H9 (cell line): ENCODE measurements around the gene CCDC177. TPM values are rescaled to one million over a fixed set of nuclear protein-coding genes. Genes with fewer than 3 reads are reported as not detected.

Experiments used
- DNase-seq: peaks from one replicate; pipeline ENCODE4 v3.0.0-alpha.2; 2017
- H2AFZ ChIP-seq: one replicate; pipeline ENCODE4 v1.6.1; 2013; ENCODE audit warnings: mild to moderate bottlenecking, low read length, control low read depth, moderate library complexity
- H2AK5ac ChIP-seq: 2 replicates; pipeline ENCODE4 v1.6.1; 2013; ENCODE audit warnings: low read length, control low read depth, mixed read lengths; ENCODE audit not compliant: insufficient read length
- H2BK120ac ChIP-seq: one replicate; pipeline ENCODE4 v1.6.1; 2013; ENCODE audit warnings: low read depth, mild to moderate bottlenecking, low read length, control low read depth, inconsistent platforms; ENCODE audit not compliant: poor library complexity, severe bottlenecking
- H2BK12ac ChIP-seq: 2 replicates; pipeline ENCODE4 v1.6.1; 2013; ENCODE audit warnings: low read length, control low read depth, mixed read lengths, low read depth; ENCODE audit not compliant: insufficient read length
- H2BK15ac ChIP-seq: 2 replicates; pipeline ENCODE4 v1.6.1; 2013; ENCODE audit warnings: low read depth, low read length, control low read depth
- H2BK20ac ChIP-seq: one replicate; pipeline ENCODE4 v1.6.1; 2013; ENCODE audit warnings: low read depth, mild to moderate bottlenecking, low read length, control low read depth, inconsistent platforms; ENCODE audit not compliant: poor library complexity, severe bottlenecking
- H2BK5ac ChIP-seq: 2 replicates; pipeline ENCODE4 v1.6.1; 2013; ENCODE audit warnings: low read length, control low read depth, mixed read lengths; ENCODE audit not compliant: insufficient read length
- H3K14ac ChIP-seq: 2 replicates; pipeline ENCODE4 v1.6.1; 2013; ENCODE audit warnings: low read length, control low read depth; ENCODE audit not compliant: insufficient read depth
- H3K18ac ChIP-seq: 2 replicates; pipeline ENCODE4 v1.6.1; 2013; ENCODE audit warnings: low read depth, mild to moderate bottlenecking, mixed read lengths, low read length, control low read depth; ENCODE audit not compliant: insufficient read length
- H3K23ac ChIP-seq: 2 replicates; pipeline ENCODE4 v1.6.1; 2013; ENCODE audit warnings: low read length, control low read depth, mixed read lengths, low read depth; ENCODE audit not compliant: insufficient read length
- H3K23me2 ChIP-seq: 2 replicates; pipeline ENCODE4 v1.6.1; 2013; ENCODE audit warnings: low read depth, mild to moderate bottlenecking, mixed read lengths, low read length, control low read depth; ENCODE audit not compliant: insufficient read length, poor library complexity, severe bottlenecking
- H3K27ac ChIP-seq: 2 replicates; pipeline ENCODE4 v1.5.1; 2013; ENCODE audit warnings: low read length, control low read depth, mixed read lengths, low read depth; ENCODE audit not compliant: insufficient read length
- H3K27me3 ChIP-seq: 2 replicates; pipeline ENCODE4 v1.6.1; 2013; ENCODE audit warnings: low read length, control low read depth, inconsistent platforms; ENCODE audit not compliant: insufficient read depth
- H3K4ac ChIP-seq: 2 replicates; pipeline ENCODE4 v1.6.1; 2013; ENCODE audit warnings: low read depth, mild to moderate bottlenecking, control low read depth, inconsistent platforms, low read length, moderate library complexity
- H3K4me1 ChIP-seq: 2 replicates; pipeline ENCODE4 v1.6.1; 2013; ENCODE audit warnings: low read length, control low read depth, inconsistent platforms; ENCODE audit not compliant: insufficient read depth
- H3K4me2 ChIP-seq: 2 replicates; pipeline ENCODE4 v1.6.1; 2013; ENCODE audit warnings: low read length, control low read depth, mixed read lengths; ENCODE audit not compliant: insufficient read length, insufficient read depth
- H3K56ac ChIP-seq: 2 replicates; pipeline ENCODE4 v1.6.1; 2013; ENCODE audit warnings: low read depth, mild to moderate bottlenecking, mixed read lengths, low read length, control low read depth; ENCODE audit not compliant: insufficient read length
- H3K79me1 ChIP-seq: 2 replicates; pipeline ENCODE4 v1.6.1; 2013; ENCODE audit warnings: low read depth, mild to moderate bottlenecking, moderate library complexity, low read length, control low read depth, inconsistent platforms; ENCODE audit not compliant: insufficient read depth, poor library complexity, severe bottlenecking
- H3K79me2 ChIP-seq: 2 replicates; pipeline ENCODE4 v1.6.1; 2013; ENCODE audit warnings: low read length, control low read depth, inconsistent platforms; ENCODE audit not compliant: insufficient read depth
- H3K9ac ChIP-seq: 2 replicates; pipeline ENCODE4 v1.6.1; 2013; ENCODE audit warnings: low read length, control low read depth, mixed read lengths; ENCODE audit not compliant: insufficient read length; ENCODE audit errors: extremely low read depth
- H3K9me3 ChIP-seq: one replicate; pipeline ENCODE4 v1.6.1; 2013; ENCODE audit warnings: low read depth, low read length, inconsistent platforms; ENCODE audit not compliant: control insufficient read depth
- H3T11ph ChIP-seq: one replicate; pipeline ENCODE4 v1.6.1; 2013; ENCODE audit warnings: mild to moderate bottlenecking, low read length, control low read depth, inconsistent platforms
- H4K20me1 ChIP-seq: one replicate; pipeline ENCODE4 v1.6.1; 2013; ENCODE audit not compliant: control insufficient read depth, insufficient read length, insufficient read depth
- H4K5ac ChIP-seq: 2 replicates; pipeline ENCODE4 v1.6.1; 2013; ENCODE audit warnings: low read depth, mild to moderate bottlenecking, mixed read lengths, low read length, control low read depth; ENCODE audit not compliant: insufficient read length
- H4K8ac ChIP-seq: replicated peaks from 2 replicates; pipeline ENCODE4 v1.6.1; 2013; ENCODE audit warnings: low read length, control low read depth, mixed read lengths, low read depth; ENCODE audit not compliant: insufficient read length
- H4K91ac ChIP-seq: 2 replicates; pipeline ENCODE4 v1.6.1; 2013; ENCODE audit warnings: low read depth, mild to moderate bottlenecking, moderate library complexity, mixed read lengths, low read length, control low read depth; ENCODE audit not compliant: insufficient read length
- H3K27ac Mint-ChIP-seq, 3 experiments: 2 replicates in 2 of 3; 3 replicates in 1 of 3; pipeline ENCODE4 v1.8.0; 2020 to 2021; ENCODE audit warnings: mixed read lengths in 3 of 3, mild to moderate bottlenecking in 1 of 3, moderate library complexity in 1 of 3
- H3K27me3 Mint-ChIP-seq: 2 replicates; pipeline ENCODE4 v1.8.0; 2021; ENCODE audit warnings: low read depth, mild to moderate bottlenecking, moderate library complexity, mixed read lengths
- H3K36me3 Mint-ChIP-seq, 3 experiments: 2 replicates in 2 of 3; 3 replicates in 1 of 3; pipeline ENCODE4 v1.8.0; 2020 to 2021; ENCODE audit warnings: low read depth in 3 of 3, mixed read lengths in 3 of 3; ENCODE audit not compliant: insufficient read depth in 1 of 3
- H3K4me1 Mint-ChIP-seq, 2 experiments: 2 replicates each; pipeline ENCODE4 v1.8.0; 2020; ENCODE audit warnings: mixed read lengths in 2 of 2
- H3K4me3 Mint-ChIP-seq, 2 experiments: 2 replicates in 1 of 2; 3 replicates in 1 of 2; pipeline ENCODE4 v1.8.0; 2020 to 2021; ENCODE audit warnings: mild to moderate bottlenecking in 2 of 2, mixed read lengths in 2 of 2, moderate library complexity in 1 of 2
- H3K9me3 Mint-ChIP-seq, 2 experiments: 2 replicates in 1 of 2; 3 replicates in 1 of 2; pipeline ENCODE4 v1.8.0; 2020; ENCODE audit warnings: mild to moderate bottlenecking in 2 of 2, mixed read lengths in 2 of 2, moderate library complexity in 1 of 2
- CTCF ChIP-seq: fragments of 200-600 bp; sonication (generic); conservative IDR thresholded peaks from 3 replicates; pipeline ENCODE4 v1.8.0; 2021; ENCODE audit warnings: antibody characterized with exemption, mild to moderate bottlenecking
- WGBS: extraction: QIAGEN DNeasy Blood & Tissue Kit; methylation state at CpG from one replicate; pipeline ENCODE4 v1.1.7; 2013; ENCODE audit warnings: missing lambda C conversion rate, low lambda C conversion rate, mixed read lengths; ENCODE audit not compliant: insufficient read length; ENCODE audit errors: extremely low coverage; 5-methylcytosine and 5-hydroxymethylcytosine counted together
- total RNA-seq: library from RNA; stranded (reverse); gene quantifications from 2 replicates; pipeline ENCODE4 v1.2.1, GENCODE V29; 2021

Gene CCDC177
- total RNA-seq, 1 experiment from 2014 or later = 6.1 TPM

GRCh38 chr14:69615121-69615495, 40.4 kb upstream of the CCDC177 start:
- Mint-ChIP-seq H3K4me1 (peaks cover 25 to 43% of the 10 kb centered on the region in 2 experiments), H3K27ac (no peak overlapping the region; a peak in 1 of 7 replicates)
- no peaks in the 10 kb centered on the region for H3K4me1 ChIP-seq

More at GRCh38 chr14:69615121-69615495, 40.4 kb upstream of the CCDC177 start:
- no peak overlapping the region for H2AK5ac ChIP-seq
- H3K18ac ChIP-seq = no peak overlapping the region
- Mint-ChIP-seq H3K9me3 (no peaks in the 10 kb centered on the region), H3K36me3 (no peaks in the 10 kb centered on the region; a peak in 1 of 7 replicates), H3K4me3 (no peak overlapping the region), H3K27me3 (peaks cover 12% of the 10 kb centered on the region)
- no peak overlapping the region for H3K9ac ChIP-seq
- no peak overlapping the region for H2AFZ ChIP-seq
- no peak overlapping the region for H3K14ac ChIP-seq
- no peak overlapping the region for H2BK5ac ChIP-seq
- peaks cover 11% of the 10 kb centered on the region for H3K23me2 ChIP-seq
- H3K79me2 ChIP-seq = 0 out of 2 replicates have a peak, but pooled peaks cover 2% of the 10 kb centered on the region
- no CpG with 5 or more reads among the region's 5 CpGs for WGBS
- no peaks in the 10 kb centered on the region; the same call in 1 of the 2 replicates for H3K27me3 ChIP-seq
- TF ChIP-seq CTCF = no peak
- no peak overlapping the region for H4K91ac ChIP-seq
- H2BK120ac ChIP-seq = no peak overlapping the region
- no peak overlapping the region for H2BK20ac ChIP-seq
- no peak overlapping the region for H3K56ac ChIP-seq
- no peak overlapping the region for H2BK12ac ChIP-seq
- no peak overlapping the region for H2BK15ac ChIP-seq
- no peak overlapping the region for H4K8ac ChIP-seq
- no peak for DNase-seq
- H4K5ac ChIP-seq = no peak overlapping the region
- H3K9me3 ChIP-seq = no peaks in the 10 kb centered on the region
- H3K4me2 ChIP-seq = no peak overlapping the region
- no peak overlapping the region for H3T11ph ChIP-seq
- no peak overlapping the region for H3K23ac ChIP-seq
- no peaks in the 10 kb centered on the region for H4K20me1 ChIP-seq
- H3K4ac ChIP-seq = no peak overlapping the region
- H3K27ac ChIP-seq = no peak overlapping the region
- no peaks in the 10 kb centered on the region for H3K79me1 ChIP-seq
